ENCODE measurements around the gene CALML3. TPM values are rescaled to one million over a fixed set of nuclear protein-coding genes. Genes with fewer than 3 reads are reported as not detected.

Gene CALML3
- total RNA-seq, 2 experiments from 2014 or later: not detected

DNA sequence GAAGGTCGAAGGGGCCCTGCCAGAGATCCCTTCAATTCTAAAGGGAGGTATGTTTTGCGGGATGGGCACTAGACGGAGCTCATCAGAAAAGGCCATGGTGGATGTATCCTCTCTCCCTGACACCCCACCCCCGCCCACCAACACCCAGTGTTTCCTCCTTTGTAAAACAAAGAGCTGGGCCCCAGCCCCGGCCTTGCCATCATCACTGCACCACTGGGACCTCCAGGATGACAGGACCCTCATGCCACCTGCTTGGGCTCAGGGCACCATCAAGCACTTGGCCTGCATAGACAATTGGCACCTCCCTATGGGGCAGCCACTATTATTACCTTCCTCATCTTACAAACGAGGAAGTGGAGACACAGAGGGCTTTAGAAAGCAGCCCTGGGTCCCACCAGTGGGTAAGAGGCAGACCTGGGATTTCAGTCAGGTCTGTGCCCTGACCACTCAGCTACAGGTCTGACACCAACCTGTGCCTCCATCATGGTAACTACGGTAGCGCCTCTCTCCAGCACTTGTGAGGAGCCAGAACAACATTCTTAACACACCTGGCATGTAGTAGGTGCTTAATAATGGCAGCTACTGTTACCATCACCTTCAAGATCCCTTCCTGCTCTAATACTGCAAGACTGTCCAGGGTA lies 2.0 kb downstream of the CALML3 start:
- DNase-seq: peak; percentile 3
- intact Hi-C loops (cut with micrococcal nuclease): no loop called here
- Mint-ChIP-seq H3K4me1 (ENCODE audit: low read depth) (no peaks in the 10 kb centered on the region), H3K27ac (no peak overlapping the region), H3K36me3 (no peaks in the 10 kb centered on the region), H3K4me3 (no peak overlapping the region), H3K9me3 (no peaks in the 10 kb centered on the region), H3K27me3 (no peaks in the 10 kb centered on the region)
- ChIA-PET POLR2A (no interaction called here), CTCF (interaction anchor here (1.0 kb wide), 1 partner anchor 96 kb away, joined by 4 read pairs; no protein-coding TSS in a partner anchor)

DNA sequence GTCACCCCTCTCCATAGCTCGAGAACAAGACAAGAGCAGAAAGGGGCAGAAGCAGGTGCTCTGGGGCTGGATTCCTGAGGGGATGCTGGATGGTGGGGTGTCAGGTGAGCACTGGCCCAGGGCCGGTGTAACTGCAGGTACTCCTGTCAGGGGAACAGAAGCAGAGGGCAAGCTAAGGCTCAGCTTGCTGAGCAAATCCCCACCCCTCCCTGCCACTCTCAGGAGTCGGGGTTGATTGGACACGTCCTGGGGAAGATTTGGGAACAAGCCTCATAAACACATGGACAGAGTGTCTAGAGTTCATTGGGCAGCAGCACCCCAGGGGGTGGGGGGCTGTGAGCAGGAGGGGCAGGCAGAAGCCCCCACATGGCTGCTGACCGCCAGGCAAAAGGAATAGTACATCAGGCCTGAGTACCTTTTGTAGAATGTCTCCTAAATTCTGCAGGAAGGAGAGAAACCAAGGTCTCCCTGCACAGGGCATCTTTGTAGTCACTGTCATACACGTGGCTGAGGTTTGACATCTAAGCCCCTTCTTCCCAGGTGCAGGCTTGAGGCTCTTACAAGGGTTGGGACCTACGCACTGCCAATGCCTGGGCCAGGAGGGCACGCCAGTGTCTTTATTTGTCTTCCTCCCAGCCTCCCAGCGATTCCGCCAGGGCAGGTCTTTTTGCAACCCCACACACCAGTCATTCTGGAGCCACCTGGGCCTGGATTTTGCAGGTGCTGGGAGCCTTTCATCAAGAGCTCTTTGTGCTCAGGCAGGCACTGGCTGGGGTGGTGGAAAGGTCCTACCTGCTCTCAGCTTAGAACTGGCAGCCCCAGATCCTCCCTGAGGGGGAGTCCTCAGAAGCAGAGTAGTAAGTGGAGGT lies 2.8 kb downstream of the CALML3 start:
- Mint-ChIP-seq H3K27ac (no peak overlapping the region), H3K36me3 (no peaks in the 10 kb centered on the region), H3K4me3 (no peak overlapping the region), H3K9me3 (no peaks in the 10 kb centered on the region), H3K4me1 (ENCODE audit: low read depth) (no peaks in the 10 kb centered on the region), H3K27me3 (no peaks in the 10 kb centered on the region)
- ChIA-PET CTCF (no interaction called here), POLR2A (no interaction called here)
- peak; percentile 0 for DNase-seq
- intact Hi-C loops (cut with micrococcal nuclease): no loop called here

DNA sequence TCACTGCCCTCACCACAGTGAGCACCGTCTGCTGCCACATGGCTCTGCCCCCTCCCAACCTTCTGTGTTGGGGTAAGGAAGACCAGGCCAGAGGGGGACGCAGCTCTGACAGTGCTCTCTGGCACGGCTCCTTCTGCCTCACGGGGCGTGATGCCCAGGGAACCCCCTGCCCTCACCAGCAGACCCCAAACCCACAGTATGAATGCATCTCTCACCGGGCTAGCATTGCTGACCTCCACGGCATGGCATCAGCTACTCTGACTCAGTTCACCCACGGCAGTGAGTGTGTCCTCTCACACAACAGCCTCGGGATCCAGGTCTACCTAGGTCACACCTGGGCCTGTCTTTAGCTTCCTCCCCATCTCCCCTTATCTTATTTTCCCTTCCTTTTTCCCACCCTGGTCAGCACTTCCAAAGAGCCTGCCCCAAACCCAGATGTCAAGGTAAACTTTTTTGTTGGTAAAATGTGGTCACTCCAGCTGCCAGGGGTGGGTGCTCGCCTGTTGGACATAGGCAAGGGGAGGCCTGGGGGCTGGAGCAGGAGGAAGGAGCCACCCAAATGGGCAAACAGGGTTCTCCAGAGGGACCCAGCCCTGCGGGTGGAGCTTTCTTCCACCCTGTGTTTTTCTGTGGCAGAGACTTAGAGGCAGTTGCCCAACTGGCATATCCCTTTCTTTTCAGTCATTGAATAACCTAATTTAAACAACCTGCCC lies 4.4 kb downstream of the CALML3 start:
- POLR2A ChIA-PET: no interaction called here
- CTCF ChIA-PET: interaction anchor here (1.1 kb wide), 1 partner anchor 101 kb away, joined by 6 read pairs; no protein-coding TSS in a partner anchor
- H3K4me3 Mint-ChIP-seq: no peak overlapping the region
- H3K27me3 Mint-ChIP-seq: no peaks in the 10 kb centered on the region
- no peaks in the 10 kb centered on the region for H3K4me1 Mint-ChIP-seq (ENCODE audit: low read depth)
- DNase-seq: no peak
- H3K27ac Mint-ChIP-seq: no peak overlapping the region
- intact Hi-C loops (cut with micrococcal nuclease): no loop called here
- H3K9me3 Mint-ChIP-seq: no peaks in the 10 kb centered on the region
- H3K36me3 Mint-ChIP-seq: no peaks in the 10 kb centered on the region

DNA sequence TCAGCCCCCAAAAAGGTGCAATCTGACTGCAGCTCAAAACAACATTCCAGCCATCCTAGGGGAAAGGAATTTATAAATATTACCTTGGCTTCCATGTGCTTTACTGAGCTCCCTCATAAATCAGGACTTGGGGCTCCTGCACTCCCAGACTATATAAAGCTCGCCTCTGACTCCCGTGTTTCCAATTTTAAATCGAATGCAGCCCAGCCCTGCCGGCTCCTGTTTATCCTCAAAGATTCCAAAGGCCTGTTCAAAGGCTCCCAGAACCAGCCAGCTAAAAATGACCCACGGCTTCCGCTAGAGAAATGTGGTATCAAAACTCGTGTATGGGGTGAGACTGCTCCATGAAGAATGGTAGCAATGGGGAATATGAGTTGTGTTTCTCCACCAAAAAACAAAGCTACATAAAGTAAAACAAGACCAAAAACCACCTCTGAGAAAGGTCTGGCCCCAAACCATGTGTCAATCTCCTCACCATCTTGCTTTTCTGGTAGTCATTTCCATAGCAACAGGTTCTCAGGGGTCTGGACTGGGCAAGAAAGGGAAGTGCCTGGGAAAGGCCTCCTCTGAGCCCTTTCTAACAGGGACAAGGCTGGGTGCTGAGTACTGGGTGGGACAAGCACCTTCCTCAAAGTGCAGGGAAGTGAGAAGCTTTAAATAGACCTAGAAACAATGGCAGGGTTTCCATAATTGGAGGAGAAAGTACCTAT lies 5.1 kb downstream of the CALML3 start:
- H3K36me3 Mint-ChIP-seq: no peaks in the 10 kb centered on the region
- intact Hi-C loops (cut with micrococcal nuclease): no loop called here
- no peaks in the 10 kb centered on the region for H3K4me1 Mint-ChIP-seq (ENCODE audit: low read depth)
- no peak overlapping the region for H3K4me3 Mint-ChIP-seq
- no peak overlapping the region for H3K27ac Mint-ChIP-seq
- no peak for DNase-seq
- CTCF ChIA-PET: interaction anchor here (1.1 kb wide), 1 partner anchor 100 kb away, joined by 6 read pairs; no protein-coding TSS in a partner anchor
- POLR2A ChIA-PET: no interaction called here
- H3K27me3 Mint-ChIP-seq: no peaks in the 10 kb centered on the region
- H3K9me3 Mint-ChIP-seq: no peaks in the 10 kb centered on the region

DNA sequence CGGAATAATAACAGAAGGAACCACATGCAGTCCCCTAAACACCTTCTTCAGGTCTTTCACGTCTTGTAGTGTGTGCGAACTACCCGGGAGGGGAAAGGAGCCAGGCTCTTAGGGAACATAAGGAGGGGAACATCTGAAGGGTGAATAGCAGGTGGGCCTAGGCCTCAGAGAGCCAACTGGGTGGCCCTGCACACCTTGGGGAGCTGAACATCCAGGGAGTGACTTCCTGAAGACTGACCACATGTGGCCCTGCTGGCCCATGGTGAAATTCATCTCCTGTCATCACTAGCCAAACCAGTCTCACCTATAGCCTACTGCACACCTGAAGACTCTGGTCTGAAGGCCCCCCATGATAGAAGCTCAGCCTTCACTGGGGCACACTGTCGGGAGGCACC lies 5.6 kb downstream of the CALML3 start:
- intact Hi-C loops (cut with micrococcal nuclease): no loop called here
- POLR2A ChIA-PET: no interaction called here
- CTCF ChIA-PET: no interaction called here
- H3K4me3 Mint-ChIP-seq: no peak overlapping the region
- H3K4me1 Mint-ChIP-seq (ENCODE audit: low read depth): no peaks in the 10 kb centered on the region
- no peaks in the 10 kb centered on the region for H3K36me3 Mint-ChIP-seq
- H3K9me3 Mint-ChIP-seq: no peaks in the 10 kb centered on the region
- H3K27ac Mint-ChIP-seq: no peak overlapping the region
- DNase-seq: no peak
- no peaks in the 10 kb centered on the region for H3K27me3 Mint-ChIP-seq

DNA sequence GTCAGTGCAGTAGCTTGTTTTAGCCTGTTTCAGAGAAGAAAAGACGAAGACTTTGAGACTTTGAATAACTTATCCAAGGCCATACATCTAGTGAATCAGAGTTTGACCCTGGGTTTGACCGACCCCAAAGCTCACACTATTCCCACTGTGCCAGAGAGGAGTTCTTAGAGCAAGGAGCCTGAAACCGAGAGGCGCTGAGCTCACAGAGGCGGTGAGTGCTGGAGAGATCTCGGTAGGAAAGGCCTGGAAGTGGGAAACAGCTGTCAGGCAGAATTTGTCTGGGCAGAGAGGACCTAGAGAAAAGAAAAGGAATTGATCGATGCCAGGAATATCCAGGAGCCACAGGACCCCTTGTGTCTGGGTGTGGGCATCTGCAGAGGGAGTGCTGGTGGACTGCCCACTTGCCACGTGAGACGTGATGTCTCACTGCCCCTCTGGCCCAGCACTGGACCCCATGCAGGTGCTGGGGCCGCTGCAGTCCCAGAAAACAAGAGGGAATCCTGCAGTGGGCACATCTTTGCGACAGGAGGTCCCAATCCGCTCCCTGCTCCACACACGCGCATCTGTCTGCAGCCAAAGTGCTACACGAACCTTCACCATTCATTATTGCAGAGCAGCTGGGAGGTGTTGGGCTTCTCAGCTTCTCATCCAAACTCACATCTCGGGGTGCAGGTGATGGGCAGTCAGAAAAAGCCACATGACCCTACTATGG lies 6.2 kb downstream of the CALML3 start:
- POLR2A ChIA-PET: no interaction called here
- no peaks in the 10 kb centered on the region for H3K36me3 Mint-ChIP-seq
- no peaks in the 10 kb centered on the region for H3K9me3 Mint-ChIP-seq
- H3K27me3 Mint-ChIP-seq: no peaks in the 10 kb centered on the region
- no peak overlapping the region for H3K27ac Mint-ChIP-seq
- DNase-seq: no peak
- no peak overlapping the region for H3K4me3 Mint-ChIP-seq
- intact Hi-C loops (cut with micrococcal nuclease): no loop called here
- no peaks in the 10 kb centered on the region for H3K4me1 Mint-ChIP-seq (ENCODE audit: low read depth)
- CTCF ChIA-PET: no interaction called here

DNA sequence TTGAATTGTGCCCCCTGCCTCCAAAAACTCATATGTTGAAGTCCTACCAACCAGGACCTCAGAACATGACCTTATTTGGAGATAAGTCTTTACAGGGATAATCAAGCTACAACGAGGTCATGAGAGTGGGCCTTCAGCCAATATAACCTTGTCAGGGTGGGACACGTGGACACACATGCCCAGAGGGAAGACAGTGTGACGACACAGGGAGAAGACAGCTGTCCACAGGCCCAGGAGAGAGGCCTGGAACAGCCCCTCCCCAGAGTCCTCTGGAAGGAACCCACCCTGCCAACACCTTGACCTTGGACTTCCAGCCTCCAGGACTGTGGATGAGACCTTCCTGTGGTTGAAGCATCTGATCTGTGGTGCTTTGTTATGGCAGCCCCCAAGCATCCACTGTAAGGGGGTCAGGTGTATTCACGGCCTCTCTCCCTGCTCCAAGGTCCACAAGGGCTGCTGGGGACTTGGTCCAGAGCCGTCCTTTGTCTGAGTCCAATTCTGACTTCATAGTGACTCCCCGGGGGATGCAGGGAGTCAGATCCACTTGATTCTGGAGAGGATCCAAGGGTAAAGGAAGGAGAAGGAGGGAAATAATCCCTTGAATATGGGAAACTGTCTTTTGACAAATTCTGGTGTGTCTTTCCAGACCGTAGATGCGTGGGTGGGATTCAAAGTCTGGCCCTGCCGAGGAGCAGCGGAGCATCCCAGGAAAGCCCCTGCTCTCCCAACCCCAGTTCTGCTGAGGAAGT lies 7.0 kb downstream of the CALML3 start:
- no peaks in the 10 kb centered on the region for H3K9me3 Mint-ChIP-seq
- CTCF ChIA-PET: no interaction called here
- H3K27ac Mint-ChIP-seq: no peak overlapping the region

DNA sequence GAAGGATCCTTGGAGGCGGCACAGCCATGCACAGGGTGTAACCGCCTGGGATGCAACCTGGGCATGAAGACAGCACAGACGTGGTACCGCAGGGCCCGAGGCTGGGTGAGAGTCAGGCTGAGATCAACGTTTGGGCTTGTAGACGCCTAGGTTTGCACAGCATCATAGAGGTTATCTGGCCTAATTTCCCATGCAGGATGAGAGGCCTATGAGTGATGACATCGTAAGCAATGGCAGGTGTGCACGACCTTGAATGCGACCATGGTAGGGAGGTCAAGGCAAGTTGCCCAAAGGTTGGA lies 7.5 kb downstream of the CALML3 start:
- ChIA-PET POLR2A (no interaction called here), CTCF (no interaction called here)
- Mint-ChIP-seq H3K27me3 (no peaks in the 10 kb centered on the region), H3K9me3 (no peaks in the 10 kb centered on the region), H3K36me3 (no peaks in the 10 kb centered on the region), H3K27ac (no peak overlapping the region), H3K4me3 (no peak overlapping the region), H3K4me1 (ENCODE audit: low read depth) (no peaks in the 10 kb centered on the region)
- intact Hi-C loops (cut with micrococcal nuclease): no loop called here
- no peak for DNase-seq

More for the DNA sequence above, 7.0 kb downstream of the CALML3 start:
- DNase-seq: no peak
- Mint-ChIP-seq H3K36me3 (no peaks in the 10 kb centered on the region), H3K4me3 (no peak overlapping the region), H3K27me3 (no peaks in the 10 kb centered on the region), H3K4me1 (ENCODE audit: low read depth) (no peaks in the 10 kb centered on the region)
- intact Hi-C loops (cut with micrococcal nuclease): no loop called here
- POLR2A ChIA-PET: no interaction called here

DNA sequence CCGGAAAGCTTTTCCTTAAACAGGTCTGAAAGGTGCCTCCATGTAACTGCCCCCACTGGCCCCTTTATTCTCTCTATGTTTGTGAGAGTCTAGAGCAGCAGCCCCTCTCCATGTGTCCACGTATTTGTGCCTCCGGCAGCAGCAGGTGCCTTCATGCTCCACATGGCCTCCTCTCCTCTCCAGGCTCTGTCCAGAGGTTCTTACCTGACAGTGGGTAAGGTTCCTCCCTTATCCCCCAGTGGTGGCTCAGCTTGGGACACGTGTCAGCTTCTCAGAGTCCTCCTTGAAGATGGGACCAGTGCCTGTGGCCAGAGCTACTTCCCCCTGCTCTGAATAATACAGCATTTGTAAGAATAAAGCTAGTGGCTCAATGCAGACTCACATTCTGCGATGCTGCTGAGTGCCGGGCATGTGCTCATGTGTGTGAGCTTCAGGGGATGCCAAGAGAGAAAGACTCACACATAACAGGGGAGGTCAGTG lies 7.9 kb downstream of the CALML3 start:
- H3K27ac Mint-ChIP-seq: no peak overlapping the region
- POLR2A ChIA-PET: no interaction called here

DNA sequence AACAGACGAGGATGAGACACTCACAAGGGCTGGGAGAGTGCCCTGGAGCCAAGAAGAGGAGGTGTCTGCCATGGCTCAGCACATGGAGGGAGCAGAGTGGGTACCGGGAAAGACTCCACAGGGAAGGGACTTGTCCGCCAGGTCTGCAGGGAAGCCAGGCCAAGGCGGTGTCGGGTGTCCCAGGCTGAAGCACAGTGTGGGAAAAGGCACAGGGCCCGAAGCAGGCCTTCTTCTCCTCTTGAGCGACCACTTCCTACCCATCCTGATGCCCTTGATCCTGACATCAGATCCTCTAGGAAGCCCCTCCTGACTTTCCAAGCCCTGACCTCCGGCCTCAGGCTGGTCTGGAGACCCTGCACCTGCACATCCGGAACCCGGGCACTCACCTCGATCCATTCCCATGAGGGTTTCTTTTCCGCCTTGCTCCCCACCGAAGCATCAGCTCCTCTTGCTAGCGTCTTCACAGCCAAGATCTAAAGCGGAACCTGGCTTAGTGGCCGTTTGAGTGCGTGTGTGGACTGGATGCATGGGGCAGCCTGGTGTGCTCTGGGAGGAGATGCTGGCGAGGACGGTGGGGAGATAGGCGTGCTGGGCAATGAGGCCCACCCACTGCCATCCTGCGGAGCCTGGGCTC lies 8.5 kb downstream of the CALML3 start:
- no peaks in the 10 kb centered on the region for H3K27me3 Mint-ChIP-seq
- intact Hi-C loops (cut with micrococcal nuclease): no loop called here
- H3K9me3 Mint-ChIP-seq: no peaks in the 10 kb centered on the region
- ChIA-PET CTCF (interaction anchor here (0.6 kb wide), 1 partner anchor 1917 kb away, joined by 3 read pairs; no protein-coding TSS in a partner anchor), POLR2A (no interaction called here)
- no peaks in the 10 kb centered on the region for H3K36me3 Mint-ChIP-seq
- DNase-seq: no peak
- H3K4me3 Mint-ChIP-seq: no peak overlapping the region
- no peaks in the 10 kb centered on the region for H3K4me1 Mint-ChIP-seq (ENCODE audit: low read depth)
- no peak overlapping the region for H3K27ac Mint-ChIP-seq

More for the DNA sequence above, 7.9 kb downstream of the CALML3 start:
- no peak overlapping the region for H3K4me3 Mint-ChIP-seq
- H3K27me3 Mint-ChIP-seq: no peaks in the 10 kb centered on the region
- no peaks in the 10 kb centered on the region for H3K4me1 Mint-ChIP-seq (ENCODE audit: low read depth)
- CTCF ChIA-PET: interaction anchor here (0.6 kb wide), 1 partner anchor 1918 kb away, joined by 3 read pairs; no protein-coding TSS in a partner anchor
- no peak for DNase-seq
- no peaks in the 10 kb centered on the region for H3K36me3 Mint-ChIP-seq
- intact Hi-C loops (cut with micrococcal nuclease): no loop called here
- no peaks in the 10 kb centered on the region for H3K9me3 Mint-ChIP-seq
